D721Med (cell line): ENCODE data around the gene PLIN4.

Source experiments
- DNase-seq: peaks from one replicate; pipeline ENCODE4 v3.0.0; 2011; ENCODE audit warnings: low spot score; ENCODE audit not compliant: insufficient read length
- FAIRE-seq: peaks from 2 replicates; lab custom pipeline; 2011; peaks lifted over from hg19 to GRCh38; lab: Jason Lieb, UNC
- TF ChIP-seq, protein P1 (sequence below): IDR thresholded peaks from 2 replicates; pipeline ENCODE4 v1.5.1; 2012; ENCODE audit warnings: mild to moderate bottlenecking, control low read depth; ENCODE audit not compliant: insufficient read depth; ENCODE audit errors: missing control alignments

PLIN4 gene

GRCh38 chr19:4504891-4505569 is 13.3 kb downstream of the PLIN4 start:
- TF ChIP-seq, protein P1, sequence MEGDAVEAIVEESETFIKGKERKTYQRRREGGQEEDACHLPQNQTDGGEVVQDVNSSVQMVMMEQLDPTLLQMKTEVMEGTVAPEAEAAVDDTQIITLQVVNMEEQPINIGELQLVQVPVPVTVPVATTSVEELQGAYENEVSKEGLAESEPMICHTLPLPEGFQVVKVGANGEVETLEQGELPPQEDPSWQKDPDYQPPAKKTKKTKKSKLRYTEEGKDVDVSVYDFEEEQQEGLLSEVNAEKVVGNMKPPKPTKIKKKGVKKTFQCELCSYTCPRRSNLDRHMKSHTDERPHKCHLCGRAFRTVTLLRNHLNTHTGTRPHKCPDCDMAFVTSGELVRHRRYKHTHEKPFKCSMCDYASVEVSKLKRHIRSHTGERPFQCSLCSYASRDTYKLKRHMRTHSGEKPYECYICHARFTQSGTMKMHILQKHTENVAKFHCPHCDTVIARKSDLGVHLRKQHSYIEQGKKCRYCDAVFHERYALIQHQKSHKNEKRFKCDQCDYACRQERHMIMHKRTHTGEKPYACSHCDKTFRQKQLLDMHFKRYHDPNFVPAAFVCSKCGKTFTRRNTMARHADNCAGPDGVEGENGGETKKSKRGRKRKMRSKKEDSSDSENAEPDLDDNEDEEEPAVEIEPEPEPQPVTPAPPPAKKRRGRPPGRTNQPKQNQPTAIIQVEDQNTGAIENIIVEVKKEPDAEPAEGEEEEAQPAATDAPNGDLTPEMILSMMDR, result no peak
- FAIRE-seq, result no peak
- DNase-seq, result no peak

DNA sequence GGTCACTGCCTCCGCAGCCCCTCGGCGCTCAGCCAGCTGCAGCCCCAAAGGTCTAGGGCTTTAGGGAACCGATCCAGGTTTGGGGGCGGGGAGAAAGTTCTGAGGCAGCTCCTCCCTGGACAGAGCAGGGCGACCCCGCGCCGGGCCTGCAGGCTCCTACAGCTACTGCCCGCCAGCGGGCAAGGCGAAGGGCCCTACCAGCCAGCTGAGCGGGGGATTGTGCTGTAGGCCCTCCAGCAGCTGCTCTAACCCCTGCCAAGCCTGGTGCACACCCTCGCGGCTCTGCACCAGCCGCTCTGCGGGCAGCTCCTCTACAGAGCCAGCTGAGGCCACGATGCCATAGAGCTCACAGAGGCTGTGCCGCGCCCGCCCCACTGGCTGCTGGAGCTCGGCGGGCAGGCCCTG is 14.0 kb downstream of the PLIN4 start:
- DNase-seq (no peak), FAIRE-seq (no peak)
- TF ChIP-seq, protein P1, result no peak

DNA sequence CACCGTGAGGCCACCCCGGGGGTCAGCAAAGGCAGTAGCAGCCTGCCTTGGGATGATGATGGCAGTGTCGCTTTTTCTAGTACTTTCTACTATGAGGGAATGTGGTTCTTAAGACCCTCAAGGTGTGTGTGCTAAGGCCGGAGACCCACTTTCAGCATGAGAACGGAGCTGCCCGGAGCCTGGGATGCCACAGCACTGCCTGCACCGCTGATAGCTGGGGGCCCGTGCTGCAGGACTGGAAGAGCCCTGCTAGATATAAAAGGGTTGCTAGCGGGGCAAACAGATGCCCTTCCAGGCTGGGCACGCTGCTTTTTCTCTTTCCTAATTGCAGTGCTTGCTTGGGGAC is 14.5 kb downstream of the PLIN4 start:
- FAIRE-seq (no peak), DNase-seq (no peak)
- TF ChIP-seq, protein P1, result no peak

GRCh38 chr19:4503132-4503824 is 15.0 kb downstream of the PLIN4 start:
- no peak for FAIRE-seq
- no peak for DNase-seq
- TF ChIP-seq, protein P1, result no peak

DNA sequence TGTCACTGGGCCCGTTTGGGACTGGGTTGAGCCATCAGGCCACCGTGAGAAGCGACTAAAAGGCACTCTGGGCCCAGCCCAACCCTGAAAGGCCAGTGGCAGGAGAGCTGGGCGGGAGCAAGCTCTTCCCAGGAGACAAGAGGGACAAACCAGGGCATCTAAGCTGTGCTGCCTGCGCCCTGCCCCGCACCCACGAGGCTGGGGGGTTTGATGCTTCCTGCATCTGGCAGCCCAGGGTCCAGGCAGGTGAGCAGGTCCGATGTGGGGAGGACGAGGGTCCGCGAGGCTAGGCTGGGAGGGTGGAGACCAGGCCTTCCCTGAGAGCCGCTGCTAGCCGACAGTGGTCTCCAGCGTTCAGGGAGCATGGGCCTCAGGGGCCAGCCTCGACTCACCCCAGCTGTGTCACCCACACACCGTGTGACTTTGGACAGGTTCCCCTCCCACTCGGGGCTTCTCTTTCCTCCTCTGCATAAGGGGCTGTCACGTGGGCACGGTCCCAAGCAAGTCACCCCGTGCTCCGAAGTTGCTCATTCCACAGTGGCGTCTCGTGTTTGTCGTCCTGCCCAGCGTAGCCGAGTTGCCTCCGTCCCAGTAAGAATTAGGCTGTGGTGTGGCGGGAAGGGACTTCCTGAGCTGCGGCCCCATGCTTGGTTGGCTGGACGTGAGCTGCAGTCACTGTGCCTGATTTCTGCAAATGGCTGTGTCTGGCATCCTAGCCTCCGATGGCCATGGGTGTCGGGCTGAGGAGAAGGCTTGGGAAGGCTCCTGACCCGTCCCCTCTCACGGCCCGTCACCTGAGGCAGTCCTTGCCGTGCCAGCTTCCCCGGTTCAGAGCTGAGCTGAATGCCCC is 15.8 kb downstream of the PLIN4 start:
- FAIRE-seq (no peak), DNase-seq (no peak)

DNA sequence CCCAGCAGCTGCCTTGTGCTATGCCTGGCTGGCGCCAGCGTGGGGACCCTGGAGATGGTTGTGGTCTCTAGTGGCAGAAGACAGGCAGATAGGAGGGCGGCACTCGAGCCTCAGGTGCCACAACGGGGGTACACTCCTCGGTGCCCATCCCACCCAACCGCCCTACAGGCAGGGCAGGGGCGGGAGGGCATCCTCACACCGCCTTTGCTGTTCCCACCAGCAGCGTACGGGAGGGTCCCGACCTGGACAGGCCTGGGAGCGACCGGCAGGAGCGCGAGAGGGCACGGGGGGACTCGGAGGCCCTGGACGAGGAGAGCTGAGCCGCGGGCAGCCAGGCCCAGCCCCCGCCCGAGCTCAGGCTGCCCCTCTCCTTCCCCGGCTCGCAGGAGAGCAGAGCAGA is 16.6 kb downstream of the PLIN4 start:
- FAIRE-seq (no peak), DNase-seq (no peak)
- TF ChIP-seq, protein P1, result no peak

More for the DNA sequence above, 15.8 kb downstream of the PLIN4 start:
- TF ChIP-seq, protein P1, result no peak
